H9 (cell line): ENCODE measurements around the gene DCLRE1C. TPM values are rescaled to one million over a fixed set of nuclear protein-coding genes. Genes with fewer than 3 reads are reported as not detected.

Experiments used
- DNase-seq: peaks from one replicate; pipeline ENCODE4 v3.0.0-alpha.2; 2017
- H2AFZ ChIP-seq: one replicate; pipeline ENCODE4 v1.6.1; 2013; ENCODE audit warnings: mild to moderate bottlenecking, low read length, control low read depth, moderate library complexity
- H2AK5ac ChIP-seq: 2 replicates; pipeline ENCODE4 v1.6.1; 2013; ENCODE audit warnings: low read length, control low read depth, mixed read lengths; ENCODE audit not compliant: insufficient read length
- H2BK120ac ChIP-seq: one replicate; pipeline ENCODE4 v1.6.1; 2013; ENCODE audit warnings: low read depth, mild to moderate bottlenecking, low read length, control low read depth, inconsistent platforms; ENCODE audit not compliant: poor library complexity, severe bottlenecking
- H2BK12ac ChIP-seq: 2 replicates; pipeline ENCODE4 v1.6.1; 2013; ENCODE audit warnings: low read length, control low read depth, mixed read lengths, low read depth; ENCODE audit not compliant: insufficient read length
- H2BK15ac ChIP-seq: 2 replicates; pipeline ENCODE4 v1.6.1; 2013; ENCODE audit warnings: low read depth, low read length, control low read depth
- H2BK20ac ChIP-seq: one replicate; pipeline ENCODE4 v1.6.1; 2013; ENCODE audit warnings: low read depth, mild to moderate bottlenecking, low read length, control low read depth, inconsistent platforms; ENCODE audit not compliant: poor library complexity, severe bottlenecking
- H2BK5ac ChIP-seq: 2 replicates; pipeline ENCODE4 v1.6.1; 2013; ENCODE audit warnings: low read length, control low read depth, mixed read lengths; ENCODE audit not compliant: insufficient read length
- H3K14ac ChIP-seq: 2 replicates; pipeline ENCODE4 v1.6.1; 2013; ENCODE audit warnings: low read length, control low read depth; ENCODE audit not compliant: insufficient read depth
- H3K18ac ChIP-seq: 2 replicates; pipeline ENCODE4 v1.6.1; 2013; ENCODE audit warnings: low read depth, mild to moderate bottlenecking, mixed read lengths, low read length, control low read depth; ENCODE audit not compliant: insufficient read length
- H3K23ac ChIP-seq: 2 replicates; pipeline ENCODE4 v1.6.1; 2013; ENCODE audit warnings: low read length, control low read depth, mixed read lengths, low read depth; ENCODE audit not compliant: insufficient read length
- H3K23me2 ChIP-seq: 2 replicates; pipeline ENCODE4 v1.6.1; 2013; ENCODE audit warnings: low read depth, mild to moderate bottlenecking, mixed read lengths, low read length, control low read depth; ENCODE audit not compliant: insufficient read length, poor library complexity, severe bottlenecking
- H3K27ac ChIP-seq: 2 replicates; pipeline ENCODE4 v1.5.1; 2013; ENCODE audit warnings: low read length, control low read depth, mixed read lengths, low read depth; ENCODE audit not compliant: insufficient read length
- H3K27me3 ChIP-seq: 2 replicates; pipeline ENCODE4 v1.6.1; 2013; ENCODE audit warnings: low read length, control low read depth, inconsistent platforms; ENCODE audit not compliant: insufficient read depth
- H3K4ac ChIP-seq: 2 replicates; pipeline ENCODE4 v1.6.1; 2013; ENCODE audit warnings: low read depth, mild to moderate bottlenecking, control low read depth, inconsistent platforms, low read length, moderate library complexity
- H3K4me1 ChIP-seq: 2 replicates; pipeline ENCODE4 v1.6.1; 2013; ENCODE audit warnings: low read length, control low read depth, inconsistent platforms; ENCODE audit not compliant: insufficient read depth
- H3K4me2 ChIP-seq: 2 replicates; pipeline ENCODE4 v1.6.1; 2013; ENCODE audit warnings: low read length, control low read depth, mixed read lengths; ENCODE audit not compliant: insufficient read length, insufficient read depth
- H3K56ac ChIP-seq: 2 replicates; pipeline ENCODE4 v1.6.1; 2013; ENCODE audit warnings: low read depth, mild to moderate bottlenecking, mixed read lengths, low read length, control low read depth; ENCODE audit not compliant: insufficient read length
- H3K79me1 ChIP-seq: 2 replicates; pipeline ENCODE4 v1.6.1; 2013; ENCODE audit warnings: low read depth, mild to moderate bottlenecking, moderate library complexity, low read length, control low read depth, inconsistent platforms; ENCODE audit not compliant: insufficient read depth, poor library complexity, severe bottlenecking
- H3K79me2 ChIP-seq: 2 replicates; pipeline ENCODE4 v1.6.1; 2013; ENCODE audit warnings: low read length, control low read depth, inconsistent platforms; ENCODE audit not compliant: insufficient read depth
- H3K9ac ChIP-seq: 2 replicates; pipeline ENCODE4 v1.6.1; 2013; ENCODE audit warnings: low read length, control low read depth, mixed read lengths; ENCODE audit not compliant: insufficient read length; ENCODE audit errors: extremely low read depth
- H3K9me3 ChIP-seq: one replicate; pipeline ENCODE4 v1.6.1; 2013; ENCODE audit warnings: low read depth, low read length, inconsistent platforms; ENCODE audit not compliant: control insufficient read depth
- H3T11ph ChIP-seq: one replicate; pipeline ENCODE4 v1.6.1; 2013; ENCODE audit warnings: mild to moderate bottlenecking, low read length, control low read depth, inconsistent platforms
- H4K20me1 ChIP-seq: one replicate; pipeline ENCODE4 v1.6.1; 2013; ENCODE audit not compliant: control insufficient read depth, insufficient read length, insufficient read depth
- H4K5ac ChIP-seq: 2 replicates; pipeline ENCODE4 v1.6.1; 2013; ENCODE audit warnings: low read depth, mild to moderate bottlenecking, mixed read lengths, low read length, control low read depth; ENCODE audit not compliant: insufficient read length
- H4K8ac ChIP-seq: replicated peaks from 2 replicates; pipeline ENCODE4 v1.6.1; 2013; ENCODE audit warnings: low read length, control low read depth, mixed read lengths, low read depth; ENCODE audit not compliant: insufficient read length
- H4K91ac ChIP-seq: 2 replicates; pipeline ENCODE4 v1.6.1; 2013; ENCODE audit warnings: low read depth, mild to moderate bottlenecking, moderate library complexity, mixed read lengths, low read length, control low read depth; ENCODE audit not compliant: insufficient read length
- H3K27ac Mint-ChIP-seq, 3 experiments: 2 replicates in 2 of 3; 3 replicates in 1 of 3; pipeline ENCODE4 v1.8.0; 2020 to 2021; ENCODE audit warnings: mixed read lengths in 3 of 3, mild to moderate bottlenecking in 1 of 3, moderate library complexity in 1 of 3
- H3K27me3 Mint-ChIP-seq: 2 replicates; pipeline ENCODE4 v1.8.0; 2021; ENCODE audit warnings: low read depth, mild to moderate bottlenecking, moderate library complexity, mixed read lengths
- H3K36me3 Mint-ChIP-seq, 3 experiments: 2 replicates in 2 of 3; 3 replicates in 1 of 3; pipeline ENCODE4 v1.8.0; 2020 to 2021; ENCODE audit warnings: low read depth in 3 of 3, mixed read lengths in 3 of 3; ENCODE audit not compliant: insufficient read depth in 1 of 3
- H3K4me1 Mint-ChIP-seq, 2 experiments: 2 replicates each; pipeline ENCODE4 v1.8.0; 2020; ENCODE audit warnings: mixed read lengths in 2 of 2
- H3K4me3 Mint-ChIP-seq, 2 experiments: 2 replicates in 1 of 2; 3 replicates in 1 of 2; pipeline ENCODE4 v1.8.0; 2020 to 2021; ENCODE audit warnings: mild to moderate bottlenecking in 2 of 2, mixed read lengths in 2 of 2, moderate library complexity in 1 of 2
- H3K9me3 Mint-ChIP-seq, 2 experiments: 2 replicates in 1 of 2; 3 replicates in 1 of 2; pipeline ENCODE4 v1.8.0; 2020; ENCODE audit warnings: mild to moderate bottlenecking in 2 of 2, mixed read lengths in 2 of 2, moderate library complexity in 1 of 2
- CTCF ChIP-seq: fragments of 200-600 bp; sonication (generic); conservative IDR thresholded peaks from 3 replicates; pipeline ENCODE4 v1.8.0; 2021; ENCODE audit warnings: antibody characterized with exemption, mild to moderate bottlenecking
- WGBS: extraction: QIAGEN DNeasy Blood & Tissue Kit; methylation state at CpG from one replicate; pipeline ENCODE4 v1.1.7; 2013; ENCODE audit warnings: missing lambda C conversion rate, low lambda C conversion rate, mixed read lengths; ENCODE audit not compliant: insufficient read length; ENCODE audit errors: extremely low coverage; 5-methylcytosine and 5-hydroxymethylcytosine counted together
- total RNA-seq: library from RNA; stranded (reverse); gene quantifications from 2 replicates; pipeline ENCODE4 v1.2.1, GENCODE V29; 2021

DCLRE1C gene
- total RNA-seq, 1 experiment from 2014 or later: 15.2 TPM

GRCh38 chr10:14884082-14884481 is 69.8 kb downstream of the DCLRE1C start:
- TF ChIP-seq CTCF: no peak
- H2BK5ac ChIP-seq: no peak overlapping the region
- no peak overlapping the region for H3K56ac ChIP-seq
- peaks cover 4% of the 10 kb centered on the region; the same call in 1 of the 2 replicates for H3K4me1 ChIP-seq
- H3T11ph ChIP-seq: no peak overlapping the region
- no peak overlapping the region for H3K27ac ChIP-seq
- no peak overlapping the region for H4K5ac ChIP-seq
- H3K79me2 ChIP-seq: peaks cover 63% of the 10 kb centered on the region; the same call in 1 of the 2 replicates
- H3K23ac ChIP-seq: no peak overlapping the region
- Mint-ChIP-seq H3K4me3 (no peak overlapping the region), H3K9me3 (no peaks in the 10 kb centered on the region; a peak in 1 of 5 replicates), H3K27me3 (no peaks in the 10 kb centered on the region), H3K36me3 (peaks cover 15 to 21% (median 17%) of the 10 kb centered on the region in 3 experiments; a peak in 6 of 7 replicates), H3K27ac (no peak overlapping the region), H3K4me1 (peaks cover 21% of the 10 kb centered on the region in 2 experiments)
- no peak overlapping the region for H4K8ac ChIP-seq
- no peak overlapping the region for H2BK15ac ChIP-seq
- H3K27me3 ChIP-seq: no peaks in the 10 kb centered on the region
- H2BK120ac ChIP-seq: no peak overlapping the region
- H3K4me2 ChIP-seq: no peak overlapping the region
- no peak overlapping the region for H2AFZ ChIP-seq
- H3K79me1 ChIP-seq: peaks cover 6% of the 10 kb centered on the region
- no CpG with 5 or more reads among the region's 3 CpGs for WGBS
- H3K23me2 ChIP-seq: peaks cover 4% of the 10 kb centered on the region
- H3K18ac ChIP-seq: no peak overlapping the region
- no peaks in the 10 kb centered on the region for H3K9me3 ChIP-seq
- no peak overlapping the region for H3K4ac ChIP-seq
- no peak overlapping the region for H2AK5ac ChIP-seq
- no peaks in the 10 kb centered on the region for H4K20me1 ChIP-seq
- no peak overlapping the region for H2BK20ac ChIP-seq
- no peak overlapping the region for H3K14ac ChIP-seq
- no peak for DNase-seq
- H2BK12ac ChIP-seq: no peak overlapping the region
- H4K91ac ChIP-seq: no peak overlapping the region
- no peak overlapping the region for H3K9ac ChIP-seq
